Measurements from ENCODE around the gene NCAPD2. TPM values are rescaled to one million over a fixed set of nuclear protein-coding genes. Genes with fewer than 3 reads are reported as not detected.

Gene NCAPD2
- total and polyA plus RNA-seq, 2 donors (not counting 3 experiments of a cell fraction or from before 2014, with no cell fraction given): 41.8 to 90.1 TPM

DNA sequence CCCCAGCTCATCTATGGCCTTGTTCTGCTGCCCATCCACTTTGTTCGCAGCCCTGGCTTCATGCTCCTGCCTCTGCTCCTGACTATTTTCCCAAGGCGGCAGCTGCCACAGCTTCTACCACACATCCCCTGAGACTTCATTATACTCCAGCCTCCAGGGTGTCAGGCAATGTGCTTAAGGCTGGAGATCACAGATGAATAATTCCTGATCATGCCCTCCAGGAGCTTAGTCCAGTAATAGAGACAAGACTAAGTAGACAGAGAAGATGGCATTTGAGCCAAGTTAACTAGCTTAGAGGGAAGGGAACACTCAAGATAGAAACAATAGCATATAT lies 34.9 kb upstream of the NCAPD2 start:
- H2AFZ ChIP-seq (ENCODE audit: low read depth, low read length): no peak overlapping the region
- no TSS peak for BruUV-seq (replicated peaks)
- no peak overlapping the region for H3K4me2 ChIP-seq (ENCODE audit: insufficient read depth, low read length)
- no peak overlapping the region for H3K27ac ChIP-seq (ENCODE audit: insufficient read depth, low read depth, low read length)
- no peak for TF ChIP-seq POLR2A (IDR thresholded peaks at IDR 0.05; ENCODE audit: low read depth, low read length)
- TF ChIP-seq, protein P1, sequence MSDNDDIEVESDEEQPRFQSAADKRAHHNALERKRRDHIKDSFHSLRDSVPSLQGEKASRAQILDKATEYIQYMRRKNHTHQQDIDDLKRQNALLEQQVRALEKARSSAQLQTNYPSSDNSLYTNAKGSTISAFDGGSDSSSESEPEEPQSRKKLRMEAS (IDR thresholded peaks at IDR 0.05; ENCODE audit: insufficient read depth, insufficient read length): no peak
- TF ChIP-seq GATA2 (IDR thresholded peaks at IDR 0.05; ENCODE audit: insufficient read depth, insufficient read length, low read depth, low read length): no peak
- no peak for TF ChIP-seq POLR2AphosphoS5 (IDR thresholded peaks at IDR 0.05; ENCODE audit: insufficient read depth, low read depth, low read length)
- TF ChIP-seq MYC (IDR thresholded peaks at IDR 0.05; ENCODE audit: low read depth, low read length): no peak
- TF ChIP-seq EZH2 (IDR thresholded peaks at IDR 0.05; ENCODE audit: borderline replicate concordance, low read depth, low read length, severe bottlenecking): no peak
- TF ChIP-seq FOS (IDR thresholded peaks at IDR 0.05; ENCODE audit: borderline replicate concordance, insufficient read depth, low read length): no peak
- TF ChIP-seq, protein P2, sequence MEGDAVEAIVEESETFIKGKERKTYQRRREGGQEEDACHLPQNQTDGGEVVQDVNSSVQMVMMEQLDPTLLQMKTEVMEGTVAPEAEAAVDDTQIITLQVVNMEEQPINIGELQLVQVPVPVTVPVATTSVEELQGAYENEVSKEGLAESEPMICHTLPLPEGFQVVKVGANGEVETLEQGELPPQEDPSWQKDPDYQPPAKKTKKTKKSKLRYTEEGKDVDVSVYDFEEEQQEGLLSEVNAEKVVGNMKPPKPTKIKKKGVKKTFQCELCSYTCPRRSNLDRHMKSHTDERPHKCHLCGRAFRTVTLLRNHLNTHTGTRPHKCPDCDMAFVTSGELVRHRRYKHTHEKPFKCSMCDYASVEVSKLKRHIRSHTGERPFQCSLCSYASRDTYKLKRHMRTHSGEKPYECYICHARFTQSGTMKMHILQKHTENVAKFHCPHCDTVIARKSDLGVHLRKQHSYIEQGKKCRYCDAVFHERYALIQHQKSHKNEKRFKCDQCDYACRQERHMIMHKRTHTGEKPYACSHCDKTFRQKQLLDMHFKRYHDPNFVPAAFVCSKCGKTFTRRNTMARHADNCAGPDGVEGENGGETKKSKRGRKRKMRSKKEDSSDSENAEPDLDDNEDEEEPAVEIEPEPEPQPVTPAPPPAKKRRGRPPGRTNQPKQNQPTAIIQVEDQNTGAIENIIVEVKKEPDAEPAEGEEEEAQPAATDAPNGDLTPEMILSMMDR (IDR thresholded peaks at IDR 0.05; ENCODE audit: extremely low read depth in 1 of 2, insufficient read depth in 1 of 2, low read depth in 1 of 2, low read length in 2 of 2): no peak
- TF ChIP-seq JUN (IDR thresholded peaks at IDR 0.05; ENCODE audit: borderline replicate concordance, insufficient read depth, insufficient read length, low read depth): no peak
- intact Hi-C loops (cut with micrococcal nuclease) (no loop called here), dilution Hi-C loops (cut with MboI; ENCODE audit: extremely low pct_ligation_motif_present, low sequenced_read_pairs) (no loop called here)
- DNase-seq (ENCODE audit: low read depth, low spot score) (no peak), FAIRE-seq (no peak)
- H3K9me1 ChIP-seq (replicated peaks; ENCODE audit: control insufficient read depth, extremely low read depth, insufficient read depth, low read length): no peaks in the 10 kb centered on the region
- POLR2A ChIA-PET: interaction anchor here (1.1 to 1.8 kb wide), 2 partner anchors 12 to 29 kb away, joined by 3 to 7 read pairs; partner anchors contain the start of gene VAMP1
- H3K79me2 ChIP-seq (ENCODE audit: control insufficient read depth, insufficient read depth, low read length): no peaks in the 10 kb centered on the region
- H3K9ac ChIP-seq (replicated peaks; ENCODE audit: extremely low read depth, insufficient read depth, low read length): no peak overlapping the region
- H4K20me1 ChIP-seq (replicated peaks; ENCODE audit: control insufficient read depth, extremely low read depth, insufficient read depth, low read length): no peaks in the 10 kb centered on the region
- CTCF ChIA-PET: interaction anchor here (1.1 to 1.2 kb wide), 2 partner anchors 11 to 79 kb away, joined by 3 to 5 read pairs; partner anchors contain the start of gene VAMP1
- no peak overlapping the region for H3K4me3 ChIP-seq (replicated peaks in 1 of 3; ENCODE audit: insufficient read depth in 1 of 3, low read depth in 1 of 3, low read length in 3 of 3)
- H3K27me3 ChIP-seq (ENCODE audit: control insufficient read depth in 2 of 2, insufficient read depth in 2 of 2, low read length in 2 of 2): no peaks in the 10 kb centered on the region
- H3K36me3 ChIP-seq (ENCODE audit: control insufficient read depth in 2 of 2, extremely low read depth in 1 of 2, insufficient read depth in 2 of 2, low read length in 2 of 2): peaks cover 6 to 19% of the 10 kb centered on the region in 2 experiments
- H3K9me3 ChIP-seq (replicated peaks; ENCODE audit: control insufficient read depth, insufficient read depth, low read length): no peaks in the 10 kb centered on the region
- peaks cover 13% of the 10 kb centered on the region for H3K4me1 ChIP-seq (ENCODE audit: control insufficient read depth, extremely low read depth, insufficient read depth, low read length)

Measured in endothelial cell of umbilical vein (primary cell).